NOMO-1 treated with dmso at 0.1 percent for 144 hours (cell line): ENCODE data around the gene STT3B.

ENCODE experiments used
- DNase-seq: peaks from one replicate; lab custom pipeline; 2025; ENCODE audit not compliant: unreplicated experiment; lab: John Stamatoyannopoulos, UW

Gene STT3B

DNA sequence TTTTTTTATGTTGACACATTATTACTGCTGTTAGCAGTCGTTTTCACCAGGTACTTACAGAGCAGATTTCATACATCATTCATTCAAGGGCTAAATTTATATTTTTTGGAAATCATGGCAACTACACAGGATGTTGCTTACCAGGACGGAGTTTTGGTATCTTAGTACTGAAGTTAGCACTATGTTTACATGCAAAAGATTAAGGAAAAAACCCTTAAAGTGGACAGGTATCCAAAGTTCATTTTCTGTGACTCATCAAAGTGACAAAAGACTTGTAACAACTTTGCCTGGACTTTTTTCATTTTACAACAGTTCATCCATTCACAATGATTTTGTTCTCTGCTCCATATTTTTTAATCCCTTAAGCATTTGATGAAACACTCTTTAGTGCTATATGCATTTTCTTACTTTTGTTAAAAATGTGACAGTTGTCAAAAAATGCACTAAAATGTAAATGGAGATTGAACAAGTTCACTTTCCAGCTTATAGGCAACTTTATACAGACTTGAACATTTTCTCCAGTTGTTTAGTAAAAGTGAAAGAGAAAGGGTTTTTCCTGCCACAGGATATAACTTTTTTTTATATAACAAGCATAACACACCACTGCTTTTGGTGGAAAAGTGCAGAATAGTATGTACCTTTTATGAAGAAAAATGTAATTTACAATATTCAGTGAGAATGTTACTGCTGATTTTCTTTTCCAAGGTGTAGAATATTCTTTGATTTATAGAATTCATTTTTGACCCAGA is 104.1 kb downstream of the STT3B start:
- DNase-seq, result no peak

DNA sequence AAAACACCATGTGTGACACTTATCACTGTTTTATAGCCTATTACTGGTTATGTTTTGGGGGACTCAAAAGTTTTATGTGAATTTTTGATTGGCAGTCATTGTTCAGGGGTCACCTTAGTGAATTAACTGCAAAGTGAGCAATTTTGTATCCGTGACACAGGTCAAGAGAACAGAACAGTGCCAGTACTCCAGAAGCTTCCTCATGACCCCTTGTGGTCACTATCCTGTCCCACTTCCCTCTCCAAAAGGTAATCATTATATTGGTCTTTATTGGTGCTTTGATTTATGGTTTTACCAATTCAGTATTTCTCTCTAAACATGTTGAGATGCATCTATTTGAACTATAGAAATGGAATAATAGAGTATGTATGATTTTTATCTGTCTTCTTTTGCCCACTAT is 107.1 kb downstream of the STT3B start:
- DNase-seq, result no peak

DNA sequence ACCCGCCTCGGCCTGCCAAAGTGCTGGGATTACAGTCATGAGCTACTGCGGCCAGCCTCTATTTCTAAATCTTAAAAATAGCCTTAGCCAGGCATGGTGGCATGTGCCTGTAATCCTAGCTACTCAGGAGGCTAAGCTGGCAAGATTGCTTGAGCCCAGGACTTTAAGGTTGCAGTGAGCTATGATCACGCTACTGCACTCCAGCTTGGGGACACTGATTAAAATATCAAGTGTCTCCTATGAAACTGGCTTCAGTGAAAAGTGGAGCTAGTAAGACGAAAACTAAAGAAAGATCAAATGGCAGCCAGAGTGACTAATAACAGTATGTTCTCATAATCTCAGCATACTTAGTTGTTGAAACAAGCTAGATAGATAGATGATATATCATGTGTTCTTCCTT is 112.5 kb downstream of the STT3B start:
- DNase-seq, result no peak

DNA sequence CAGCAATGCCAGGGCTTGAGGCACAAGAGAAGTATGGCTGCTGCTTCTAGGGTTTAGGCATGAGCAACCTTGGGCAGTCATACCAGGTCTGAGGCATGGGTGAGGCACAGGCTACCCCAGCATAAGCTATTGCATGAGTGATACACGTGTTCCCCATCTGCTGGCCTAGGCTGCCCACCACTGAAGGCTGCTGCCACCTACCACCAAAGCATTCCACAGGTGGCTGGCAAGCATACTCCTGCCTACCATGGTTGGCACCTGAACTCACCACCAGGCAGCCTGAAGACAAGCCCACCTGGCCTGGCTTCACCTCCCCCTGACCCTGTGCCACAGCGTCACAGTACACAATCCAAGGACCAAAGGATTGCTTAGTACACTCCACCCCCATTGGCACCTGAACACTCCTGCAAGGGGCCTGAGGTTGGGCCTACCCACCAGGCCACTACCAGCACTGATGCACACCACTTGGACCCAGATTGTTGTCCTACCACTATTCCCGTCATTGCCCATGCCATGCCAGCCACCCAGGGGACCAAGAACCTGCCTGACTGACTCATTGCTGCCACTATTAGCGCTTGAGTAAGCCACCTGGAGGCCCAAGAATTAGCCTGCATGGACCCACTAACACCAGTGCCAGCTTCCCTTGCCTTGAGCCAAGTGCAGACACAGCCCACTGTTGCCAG is 115.7 kb downstream of the STT3B start:
- no peak for DNase-seq

DNA sequence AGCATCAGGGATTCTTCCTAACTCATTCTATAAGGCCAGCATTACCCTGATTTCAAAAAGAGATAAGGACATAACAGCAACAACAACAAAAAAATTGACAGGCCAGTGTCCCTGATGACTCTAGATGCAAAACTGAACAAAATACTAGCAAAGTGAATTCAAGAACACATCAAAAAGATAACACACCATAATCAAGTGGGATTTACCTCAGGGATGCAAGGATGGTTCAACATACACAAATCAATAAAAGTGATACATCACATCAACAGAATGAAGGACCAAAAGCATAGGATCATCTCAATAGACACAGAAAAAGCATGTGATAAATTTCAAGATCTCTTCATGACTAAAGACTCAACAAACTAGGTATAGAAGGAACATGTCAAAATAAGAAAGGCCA is 119.6 kb downstream of the STT3B start:
- no peak for DNase-seq

DNA sequence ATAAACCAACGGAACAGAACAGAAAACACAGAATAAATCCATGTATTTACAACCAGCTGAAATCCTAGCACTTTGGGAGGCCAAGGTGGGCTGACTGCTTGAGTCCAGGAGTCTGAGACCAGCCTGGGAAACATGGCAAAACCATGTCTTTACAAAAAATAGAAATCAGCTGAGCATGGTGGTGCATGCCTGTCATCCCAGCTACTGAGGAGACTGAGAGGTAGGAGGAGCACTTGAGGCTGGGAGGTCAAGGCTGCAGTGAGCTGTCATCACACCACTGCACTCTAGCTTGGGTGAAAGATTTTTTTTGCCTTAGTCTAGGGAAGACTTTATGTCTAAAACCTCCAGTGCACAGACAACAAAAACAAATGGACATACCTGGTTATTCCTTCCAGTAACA is 120.7 kb downstream of the STT3B start:
- no peak for DNase-seq

DNA sequence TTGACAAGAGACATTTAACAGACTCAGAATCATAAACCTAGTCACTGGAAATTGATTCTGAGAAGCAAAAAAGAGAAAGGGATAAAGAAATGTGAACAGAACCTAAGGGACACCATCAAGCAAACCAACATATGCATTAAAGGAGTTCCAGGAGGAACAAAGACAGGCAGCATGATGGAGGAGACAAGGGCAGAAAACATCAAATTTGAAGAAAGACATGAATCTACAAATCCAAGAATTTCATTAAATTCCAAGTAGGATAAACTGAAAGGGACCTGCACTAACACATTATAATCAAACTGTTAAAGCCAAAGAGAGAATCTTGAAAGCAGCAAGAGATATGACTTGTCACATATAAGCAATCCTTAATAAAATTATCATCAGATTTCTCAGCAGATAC is 122.3 kb downstream of the STT3B start:
- no peak for DNase-seq

DNA sequence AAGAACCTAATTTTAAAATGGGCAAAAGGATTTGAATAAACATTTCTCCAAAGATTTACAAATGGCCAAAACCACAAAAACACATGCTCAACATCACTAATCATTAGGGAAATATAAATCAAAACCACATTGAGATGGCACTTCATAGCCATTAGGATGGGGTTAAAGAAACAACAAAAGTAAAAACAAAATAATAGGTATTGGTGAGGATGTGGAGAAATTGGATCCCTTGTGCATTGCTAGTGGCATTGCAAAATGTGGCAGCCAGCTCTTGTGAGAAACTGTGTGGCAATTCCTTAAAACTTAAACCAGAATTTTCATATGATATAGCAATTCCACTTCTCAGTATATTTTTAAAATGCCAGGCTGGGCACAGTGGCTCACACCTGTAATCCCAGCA is 126.5 kb downstream of the STT3B start:
- DNase-seq, result no peak

DNA sequence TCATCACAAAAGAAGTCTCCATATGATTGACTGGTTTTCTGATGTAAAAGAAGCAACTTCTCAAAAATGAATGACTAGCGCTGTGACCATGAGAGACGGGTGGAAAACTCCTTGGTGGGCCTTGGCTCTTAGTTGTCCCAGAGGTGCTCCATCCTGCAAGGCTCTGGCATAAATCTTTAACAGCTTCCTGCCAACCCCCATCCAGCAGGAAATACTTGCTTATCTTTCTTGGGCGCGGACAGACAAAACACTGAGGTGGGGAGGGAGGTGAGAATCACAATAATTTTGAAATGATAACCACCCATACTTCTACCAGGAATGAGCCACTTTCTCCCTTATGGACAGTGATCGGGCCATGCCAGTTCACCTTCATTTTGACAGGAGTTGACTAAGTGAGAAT is 128.6 kb downstream of the STT3B start:
- no peak for DNase-seq

DNA sequence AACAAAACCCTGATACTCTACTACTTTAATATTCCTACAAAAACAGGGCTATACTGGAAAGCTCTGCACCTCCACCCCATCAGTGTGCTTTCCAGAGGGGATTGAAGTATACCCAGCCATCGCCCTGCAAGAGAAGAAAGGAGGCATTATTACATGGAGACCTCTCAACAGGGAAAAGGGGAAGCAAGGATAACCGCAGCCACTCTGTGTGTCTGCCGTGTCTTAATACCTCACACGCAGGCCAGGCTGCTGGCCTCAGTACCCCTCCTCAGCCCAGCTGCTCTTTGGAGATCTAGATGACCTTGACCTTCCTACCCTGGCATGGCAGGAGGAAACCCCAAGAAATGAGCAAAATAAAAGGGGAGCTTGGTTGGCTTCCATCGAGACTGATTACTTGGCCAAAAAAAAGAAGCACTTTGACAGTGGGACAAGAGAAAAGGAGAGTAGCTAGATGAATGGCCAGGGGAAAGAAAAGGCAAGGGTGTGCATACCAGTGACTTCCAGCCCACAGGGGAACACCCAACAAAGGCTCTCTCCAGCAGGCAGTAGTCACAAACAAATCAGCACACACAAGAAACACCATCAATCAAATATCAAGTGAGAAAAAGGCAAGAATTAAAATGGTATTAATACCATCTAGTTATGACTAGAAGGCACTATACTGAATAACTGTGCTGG is 129.4 kb downstream of the STT3B start:
- DNase-seq, result no peak

DNA sequence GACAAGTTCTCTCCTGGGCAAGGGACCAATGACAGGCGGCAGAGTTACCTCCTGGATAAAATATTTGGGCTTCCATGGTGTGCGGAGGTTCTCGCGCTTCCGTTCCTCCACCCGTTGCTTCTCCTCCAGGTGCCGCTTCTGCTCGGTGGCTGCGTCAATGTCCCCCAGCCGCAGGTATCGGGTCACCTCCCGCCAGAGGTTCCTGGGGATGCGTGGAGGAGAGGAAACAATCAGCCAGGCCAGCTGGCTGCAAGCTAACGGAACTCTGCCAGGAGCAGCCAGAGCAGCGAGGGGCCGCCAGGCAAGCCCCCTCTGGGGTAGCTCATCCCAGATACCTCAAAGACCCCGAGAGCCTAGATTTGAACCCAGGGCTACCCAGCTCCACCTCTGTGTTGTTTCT is 131.3 kb downstream of the STT3B start:
- no peak for DNase-seq

DNA sequence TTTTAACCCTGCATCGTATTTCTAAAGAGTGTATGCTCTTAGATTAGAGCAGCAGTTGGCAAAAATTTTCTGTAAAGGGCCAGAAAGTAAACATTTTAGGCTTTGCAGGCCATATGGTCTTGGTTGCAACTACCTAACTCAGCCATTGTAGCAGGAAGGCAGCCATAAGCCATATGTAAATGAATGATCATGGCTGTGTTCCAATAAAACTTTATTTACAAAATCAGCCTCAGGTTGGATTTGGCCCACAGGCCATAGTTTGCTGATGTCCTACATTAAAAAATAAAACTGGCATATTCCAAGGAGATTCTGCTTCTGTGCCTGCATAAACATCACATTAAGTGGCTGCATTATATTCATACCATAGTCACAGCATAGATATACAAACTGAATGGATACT is 134.9 kb downstream of the STT3B start:
- no peak for DNase-seq

DNA sequence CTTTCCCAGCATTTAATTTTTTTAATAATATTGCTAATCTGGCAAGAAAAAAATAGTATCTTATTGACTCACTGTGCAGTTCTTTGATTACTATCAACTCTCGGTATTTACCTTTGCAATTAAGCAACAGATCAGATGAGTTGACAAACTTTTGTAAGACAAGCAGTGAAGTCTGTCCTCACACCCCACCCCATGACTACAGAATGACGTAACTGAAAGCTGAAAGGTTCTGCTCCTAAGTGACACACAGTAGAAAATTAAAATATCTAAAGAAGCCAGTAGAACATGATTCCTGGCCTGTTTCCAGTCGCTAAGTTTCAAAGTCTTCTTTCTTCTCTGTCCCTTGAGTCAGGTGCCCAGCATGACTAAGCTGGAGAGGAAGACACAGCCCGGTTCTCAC is 135.5 kb downstream of the STT3B start:
- DNase-seq, result no peak

DNA sequence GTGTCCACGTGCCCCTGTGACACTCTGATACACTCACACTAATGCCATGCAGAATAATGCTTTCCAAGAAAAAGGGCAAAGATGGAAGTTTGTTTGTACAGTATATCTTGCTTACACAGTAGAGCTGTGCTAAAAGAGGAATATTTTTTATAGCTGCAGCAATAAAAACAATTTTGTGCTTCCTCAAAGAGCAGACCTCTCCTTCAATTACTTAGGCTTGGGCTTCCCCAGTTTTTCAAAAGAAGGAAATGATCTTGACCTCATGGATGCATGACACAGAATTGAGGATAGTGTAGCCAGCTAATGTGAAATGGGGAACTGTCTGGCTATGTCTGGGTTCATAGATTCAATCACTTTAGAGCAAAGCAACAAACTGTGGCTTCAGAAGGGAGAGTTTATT is 137.4 kb downstream of the STT3B start:
- DNase-seq, result peak; percentile 47

DNA sequence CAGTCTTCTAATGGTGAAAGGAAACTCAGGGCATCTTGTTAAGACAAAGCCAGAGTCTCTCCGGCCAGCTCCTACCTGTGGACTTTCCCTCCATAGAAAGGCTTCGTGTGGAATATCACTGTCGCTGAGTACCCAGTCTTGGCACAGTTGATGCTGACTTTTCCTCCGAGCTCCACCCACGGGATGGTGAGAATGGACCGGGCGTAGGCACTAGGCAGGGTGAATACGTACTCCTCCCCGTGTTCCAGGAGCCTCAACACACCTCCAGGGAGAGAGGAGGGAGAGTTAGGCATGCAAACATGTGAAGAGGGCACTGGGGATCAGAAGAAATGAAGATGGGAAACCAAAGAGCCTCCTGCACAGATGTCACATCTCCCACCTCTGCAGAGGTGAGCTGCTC is 138.0 kb downstream of the STT3B start:
- DNase-seq, result no peak

DNA sequence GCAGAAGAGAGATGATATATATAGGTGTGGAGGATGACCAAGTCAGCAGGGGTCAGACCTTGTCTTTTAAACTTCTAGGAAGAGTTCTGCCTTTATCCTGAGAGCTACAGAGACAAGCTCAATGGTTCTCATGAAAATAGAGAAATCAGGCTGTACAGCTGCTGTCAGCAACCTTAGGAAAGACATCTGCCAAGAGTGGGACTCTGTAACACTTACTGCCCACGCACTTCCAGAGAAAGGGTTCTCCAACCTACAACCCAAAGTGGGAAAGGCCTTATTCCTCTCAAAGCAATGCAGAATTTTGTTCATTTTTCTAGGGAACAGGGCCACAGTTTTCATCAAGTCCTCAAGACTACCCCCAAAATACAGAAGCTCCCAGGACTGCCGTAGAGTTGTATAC is 138.7 kb downstream of the STT3B start:
- no peak for DNase-seq

DNA sequence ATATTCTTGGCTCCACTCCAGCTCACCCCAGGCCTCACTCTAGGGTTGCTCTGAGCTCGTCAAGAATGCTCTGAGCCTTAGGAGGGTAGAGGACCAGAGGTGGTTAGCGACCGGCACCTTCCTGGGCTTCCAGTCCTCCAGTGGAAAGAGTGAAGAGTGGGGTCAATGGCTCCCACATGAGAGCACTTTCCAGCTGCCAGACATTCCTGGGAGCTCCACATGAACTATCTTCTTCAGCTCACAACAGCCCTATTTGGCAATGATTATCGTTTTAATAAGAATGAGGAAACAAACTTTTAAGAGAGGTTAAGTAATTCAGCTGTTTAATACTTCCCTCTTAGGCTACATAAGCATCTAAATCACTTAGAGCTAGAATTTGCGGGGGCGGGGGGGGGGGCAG is 139.3 kb downstream of the STT3B start:
- peak; percentile 23 for DNase-seq

DNA sequence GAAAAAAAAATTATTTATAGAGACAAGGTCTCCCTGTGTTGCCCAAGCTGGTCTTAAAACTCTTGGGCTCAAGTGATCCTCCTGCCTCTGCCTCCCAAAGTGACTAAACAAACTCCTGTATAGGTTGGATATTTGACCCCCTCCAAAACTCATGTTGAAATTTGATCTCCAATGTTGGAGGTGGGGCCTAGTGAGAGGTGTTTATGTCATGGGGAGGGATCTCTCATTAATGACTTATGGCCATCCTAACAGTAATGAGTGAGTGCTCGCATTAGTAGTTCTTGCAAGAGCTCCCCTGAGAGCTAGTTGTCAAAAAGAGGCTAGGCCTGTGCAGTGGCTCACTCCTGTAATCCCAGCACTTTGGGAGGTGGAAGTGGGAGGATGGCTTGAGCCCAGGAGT is 141.2 kb downstream of the STT3B start:
- DNase-seq, result no peak

DNA sequence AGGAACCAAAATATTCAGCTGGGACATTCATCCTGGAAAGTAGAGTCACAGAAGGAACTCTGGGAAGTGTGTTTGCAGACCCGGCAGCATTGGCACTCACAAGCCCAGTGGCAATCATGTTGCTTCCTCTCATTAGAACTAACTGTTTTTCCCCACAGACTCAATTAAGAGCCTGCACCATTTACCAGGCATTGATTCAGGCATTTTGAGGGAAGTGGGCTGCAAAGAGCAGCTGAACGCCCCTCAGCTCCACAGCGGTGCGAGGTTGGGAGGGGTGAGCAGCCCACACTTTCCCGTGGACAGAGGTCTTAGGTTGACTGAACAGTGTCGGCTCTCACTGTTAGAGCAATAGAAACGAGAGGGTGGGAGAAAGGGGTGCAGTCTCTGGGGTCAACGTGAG is 143.8 kb downstream of the STT3B start:
- DNase-seq, result no peak

DNA sequence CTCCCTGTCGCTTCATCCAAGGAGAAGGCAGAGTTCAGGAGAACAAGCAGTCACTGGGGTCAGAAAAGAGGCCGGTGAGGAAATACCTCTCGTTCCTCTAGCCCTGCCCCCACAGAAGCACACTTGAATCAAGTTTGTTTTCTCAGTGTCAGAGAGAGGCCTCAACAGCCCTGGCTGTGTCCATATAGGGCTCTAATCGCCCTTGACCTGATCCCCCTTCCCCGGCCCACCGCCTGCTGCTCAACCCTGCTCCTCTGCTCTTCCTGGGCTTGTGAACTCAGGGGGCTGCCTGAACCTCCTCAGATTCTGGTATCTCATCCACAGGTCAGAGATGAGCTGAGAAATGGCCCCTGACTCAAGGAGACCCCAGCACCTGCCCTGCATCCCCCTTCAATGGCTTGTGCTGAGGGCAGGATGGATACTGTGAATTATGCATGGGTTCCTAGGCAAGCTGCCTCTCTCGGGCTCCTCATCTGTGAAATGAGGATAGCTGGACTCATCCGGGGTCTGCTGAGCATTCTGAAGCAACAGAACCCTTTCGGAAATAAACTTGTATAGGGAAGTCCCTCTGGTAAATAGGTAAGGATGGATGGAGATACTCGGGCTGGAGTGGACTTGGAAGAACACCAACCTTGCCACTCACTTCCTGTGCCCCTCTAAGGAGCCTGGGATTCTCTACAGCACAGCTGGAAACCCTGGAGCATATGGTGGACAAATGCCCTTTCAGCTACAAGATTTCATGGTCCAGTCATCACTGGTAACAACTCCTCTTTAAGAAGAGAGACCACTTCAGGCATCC is 147.5 kb downstream of the STT3B start:
- no peak for DNase-seq
